SIG-M5 (cell line): ENCODE results near the gene HTR1E.
"Not testable (repeated sequence)": the region's sequence is repeated elsewhere in the genome, so short reads cannot be mapped to it uniquely, and the experiment has no call there.

Experiments
- DNase-seq: peaks from one replicate; lab custom pipeline; 2025; lab: John Stamatoyannopoulos, UW

Gene HTR1E

GRCh38 chr6:86973088-86973487 lies 35.8 kb downstream of the HTR1E start:
- no peak for DNase-seq

- DNase-seq, result no peak
These were observed 40.9 kb downstream of the HTR1E start for GRCh38 chr6:86978251-86978650.

- DNase-seq, result no peak
These were observed 64.2 kb downstream of the HTR1E start for GRCh38 chr6:87001494-87001893.

- not testable (repeated sequence) for DNase-seq
These were observed 65.1 kb downstream of the HTR1E start for GRCh38 chr6:87002391-87002790.

GRCh38 chr6:87006541-87006940 lies 69.2 kb downstream of the HTR1E start:
- not testable (repeated sequence) for DNase-seq

- not testable (repeated sequence) for DNase-seq
These were observed 72.3 kb downstream of the HTR1E start for GRCh38 chr6:87009581-87009980.

- DNase-seq, result no peak
These were observed 74.7 kb downstream of the HTR1E start for GRCh38 chr6:87012035-87012434.

- no peak for DNase-seq
These were observed 75.4 kb downstream of the HTR1E start for GRCh38 chr6:87012743-87013142.

- DNase-seq, result no peak
These were observed 79.4 kb downstream of the HTR1E start for GRCh38 chr6:87016772-87017171.

GRCh38 chr6:87027021-87027420 lies 89.7 kb downstream of the HTR1E start:
- no peak for DNase-seq

- DNase-seq, result no peak
These were observed 92.5 kb downstream of the HTR1E start for GRCh38 chr6:87029711-87030314.

- no peak for DNase-seq
These were observed 103.4 kb downstream of the HTR1E start for GRCh38 chr6:87040729-87041128.

GRCh38 chr6:87045521-87046075 lies 108.3 kb downstream of the HTR1E start:
- DNase-seq, result no peak

- no peak for DNase-seq
These were observed 112.5 kb downstream of the HTR1E start for GRCh38 chr6:87049779-87050178.

- no peak for DNase-seq
These were observed 116.0 kb downstream of the HTR1E start for GRCh38 chr6:87053312-87053711.

- no peak for DNase-seq
These were observed 117.0 kb downstream of the HTR1E start for GRCh38 chr6:87054143-87054833.

- DNase-seq, result no peak
These were observed 122.6 kb downstream of the HTR1E start for GRCh38 chr6:87059943-87060342.

- no peak for DNase-seq
These were observed 127.8 kb downstream of the HTR1E start for GRCh38 chr6:87065117-87065516.
